AG10803 (cell line): Measurements from ENCODE around the gene SCGB1A1.

Source experiments
- DNase-seq: peaks from one replicate; pipeline ENCODE4 v3.0.0; 2010; ENCODE audit warnings: low read depth
- H3K4me3 ChIP-seq: 2 replicates; pipeline ENCODE4 v1.5.1; 2011; ENCODE audit warnings: mild to moderate bottlenecking, low read length, control low read depth
- CTCF ChIP-seq: conservative IDR thresholded peaks from 2 replicates; pipeline ENCODE4 v1.5.1; 2011; ENCODE audit warnings: mild to moderate bottlenecking, low read length, control low read depth, inconsistent platforms

Gene SCGB1A1

GRCh38 chr11:62459080-62459479 lies 40.2 kb downstream of the SCGB1A1 start:
- DNase-seq: peak; percentile 56
- no peak for TF ChIP-seq CTCF
- no peak overlapping the region for H3K4me3 ChIP-seq

GRCh38 chr11:62461740-62462507 lies 43.1 kb downstream of the SCGB1A1 start:
- H3K4me3 ChIP-seq: no peak overlapping the region
- DNase-seq: peak; percentile 81
- no peak for TF ChIP-seq CTCF

- no peak overlapping the region for H3K4me3 ChIP-seq
- no peak for TF ChIP-seq CTCF
- no peak for DNase-seq
These were observed 43.7 kb downstream of the SCGB1A1 start for GRCh38 chr11:62462508-62462892.

- no peak overlapping the region for H3K4me3 ChIP-seq
- TF ChIP-seq CTCF: no peak
- DNase-seq: peak; percentile 84
These were observed 44.3 kb downstream of the SCGB1A1 start for GRCh38 chr11:62463121-62463542.

GRCh38 chr11:62464655-62465054 lies 45.8 kb downstream of the SCGB1A1 start:
- no peak for DNase-seq
- no peak overlapping the region for H3K4me3 ChIP-seq
- no peak for TF ChIP-seq CTCF

GRCh38 chr11:62466444-62466843 lies 47.6 kb downstream of the SCGB1A1 start:
- H3K4me3 ChIP-seq: no peak overlapping the region
- no peak for TF ChIP-seq CTCF
- DNase-seq: no peak

GRCh38 chr11:62468577-62468976 lies 49.7 kb downstream of the SCGB1A1 start:
- TF ChIP-seq CTCF: no peak
- DNase-seq: no peak
- no peak overlapping the region for H3K4me3 ChIP-seq
